Natural killer cell (primary cell): ENCODE data around the gene IL19. TPM values are rescaled to one million over a fixed set of nuclear protein-coding genes. Genes with fewer than 3 reads are reported as not detected.

Experiments
- ATAC-seq, 3 donors: fragments of 150-1000 bp in 2 of 3; fragments of 200-7000 bp in 1 of 3; cut with Tn5 transposase; 1 replicate in 1 of 3; 2 replicates in 2 of 3; pipeline ENCODE4 v1.10.0; 2021; ENCODE audit warnings: mild to moderate bottlenecking in 2 of 3, moderate library complexity in 2 of 3
- DNase-seq, 2 donors: peaks; one replicate each; pipeline versions ENCODE4 v3.0.0 to v3.0.0-alpha.2; 2013 to 2021; ENCODE audit warnings: mixed read lengths in 1 of 2
- H3K27ac ChIP-seq: one replicate; pipeline ENCODE4 v1.5.1; 2013; ENCODE audit warnings: mild to moderate bottlenecking, low read length
- H3K27me3 ChIP-seq: one replicate; pipeline ENCODE4 v1.6.1; 2013; ENCODE audit warnings: low read length; ENCODE audit not compliant: control insufficient read depth, insufficient read depth
- H3K36me3 ChIP-seq: one replicate; pipeline ENCODE4 v1.6.1; 2013; ENCODE audit warnings: low read length; ENCODE audit not compliant: control insufficient read depth, insufficient read depth
- H3K4me1 ChIP-seq: one replicate; pipeline ENCODE4 v1.6.1; 2013; ENCODE audit warnings: low read length; ENCODE audit not compliant: control insufficient read depth, insufficient read depth
- H3K4me3 ChIP-seq: one replicate; pipeline ENCODE4 v1.5.1; 2013; ENCODE audit warnings: low read length
- H3K9me3 ChIP-seq: one replicate; pipeline ENCODE4 v1.6.1; 2013; ENCODE audit warnings: low read length; ENCODE audit not compliant: control insufficient read depth, insufficient read depth
- H3K27ac Mint-ChIP-seq, 2 donors: one replicate each; pipeline ENCODE4 v1.8.0; 2022; ENCODE audit warnings: mild to moderate bottlenecking in 2 of 2, mixed read lengths in 2 of 2, moderate library complexity in 1 of 2
- H3K27me3 Mint-ChIP-seq, 2 donors: one replicate each; pipeline ENCODE4 v1.8.0; 2022; ENCODE audit warnings: low read depth in 2 of 2, mixed read lengths in 2 of 2
- H3K36me3 Mint-ChIP-seq: one replicate; pipeline ENCODE4 v1.8.0; 2022; ENCODE audit warnings: mixed read lengths
- H3K4me1 Mint-ChIP-seq, 2 donors: one replicate each; pipeline ENCODE4 v1.8.0; 2022; ENCODE audit warnings: mixed read lengths in 2 of 2
- H3K4me3 Mint-ChIP-seq: one replicate; pipeline ENCODE4 v1.8.0; 2022; ENCODE audit warnings: mild to moderate bottlenecking, moderate library complexity, mixed read lengths
- H3K9me3 Mint-ChIP-seq, 2 donors: one replicate each; pipeline ENCODE4 v1.8.0; 2022; ENCODE audit warnings: mixed read lengths in 2 of 2
- WGBS: methylation state at CpG from one replicate; pipeline ENCODE4 v1.1.7; 2013; ENCODE audit warnings: missing lambda C conversion rate; ENCODE audit not compliant: insufficient coverage; 5-methylcytosine and 5-hydroxymethylcytosine counted together
- intact Hi-C: fragments of 100-400 bp; cut with micrococcal nuclease; formaldehyde crosslinking; loops from one replicate; pipeline ENCODE4 v1.14.2; 2022
- total RNA-seq, 4 donors: library from RNA; stranded (reverse); fragments of 120-200 nt in 1 of 4; gene quantifications; one replicate each; pipeline versions ENCODE4 v1.2.3 to v1.2.4, GENCODE V29; 2013 to 2022
- TF ChIP-seq, protein P1 (sequence below): fragments of 200-600 bp; IDR thresholded peaks from one replicate; pipeline ENCODE4 v1.8.0; 2022; ENCODE audit warnings: antibody characterized with exemption

IL19 gene
- total RNA-seq, 3 donors from 2014 or later (not counting 1 experiment from before 2014, with no cell fraction given): not detected

DNA sequence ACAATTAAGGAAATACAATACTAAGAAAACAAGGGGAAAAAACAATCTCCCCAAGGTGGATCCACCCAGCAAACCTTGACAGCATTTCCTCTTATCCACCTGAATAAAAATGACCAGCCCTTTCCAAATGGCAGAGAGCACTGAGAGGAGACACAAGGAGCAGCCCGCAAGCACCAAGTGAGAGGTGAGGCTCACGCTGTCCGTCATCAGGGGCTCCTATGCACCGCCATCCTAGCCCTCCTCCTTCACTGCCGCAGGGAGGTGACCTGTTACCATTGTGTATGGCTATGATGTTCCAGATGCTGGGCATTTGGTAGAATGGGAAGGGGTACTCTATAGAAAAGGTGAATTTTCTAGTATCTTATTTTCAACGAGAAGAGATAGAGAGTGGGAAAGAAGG, 63.6 kb downstream of the IL19 start:
- DNase-seq: no peak
- peaks cover 44% of the 10 kb centered on the region for H3K4me1 ChIP-seq
- no peaks in the 10 kb centered on the region for H3K27me3 ChIP-seq
- H3K9me3 ChIP-seq: no peaks in the 10 kb centered on the region
- TF ChIP-seq, protein P1, sequence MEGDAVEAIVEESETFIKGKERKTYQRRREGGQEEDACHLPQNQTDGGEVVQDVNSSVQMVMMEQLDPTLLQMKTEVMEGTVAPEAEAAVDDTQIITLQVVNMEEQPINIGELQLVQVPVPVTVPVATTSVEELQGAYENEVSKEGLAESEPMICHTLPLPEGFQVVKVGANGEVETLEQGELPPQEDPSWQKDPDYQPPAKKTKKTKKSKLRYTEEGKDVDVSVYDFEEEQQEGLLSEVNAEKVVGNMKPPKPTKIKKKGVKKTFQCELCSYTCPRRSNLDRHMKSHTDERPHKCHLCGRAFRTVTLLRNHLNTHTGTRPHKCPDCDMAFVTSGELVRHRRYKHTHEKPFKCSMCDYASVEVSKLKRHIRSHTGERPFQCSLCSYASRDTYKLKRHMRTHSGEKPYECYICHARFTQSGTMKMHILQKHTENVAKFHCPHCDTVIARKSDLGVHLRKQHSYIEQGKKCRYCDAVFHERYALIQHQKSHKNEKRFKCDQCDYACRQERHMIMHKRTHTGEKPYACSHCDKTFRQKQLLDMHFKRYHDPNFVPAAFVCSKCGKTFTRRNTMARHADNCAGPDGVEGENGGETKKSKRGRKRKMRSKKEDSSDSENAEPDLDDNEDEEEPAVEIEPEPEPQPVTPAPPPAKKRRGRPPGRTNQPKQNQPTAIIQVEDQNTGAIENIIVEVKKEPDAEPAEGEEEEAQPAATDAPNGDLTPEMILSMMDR: no peak
- Mint-ChIP-seq H3K4me1 (peaks cover 24 to 25% of the 10 kb centered on the region in 2 donors), H3K9me3 (no peaks in the 10 kb centered on the region), H3K27me3 (peaks cover 0 to 12% of the 10 kb centered on the region in 2 donors), H3K36me3 (no peaks in the 10 kb centered on the region), H3K4me3 (no peak overlapping the region), H3K27ac (no peak overlapping the region)
- no peak overlapping the region for H3K4me3 ChIP-seq
- ATAC-seq: no peak
- intact Hi-C loops: no loop called here
- H3K36me3 ChIP-seq: no peaks in the 10 kb centered on the region
- 100% methylated on average over 6 of the region's 6 CpGs for WGBS
- H3K27ac ChIP-seq: no peak overlapping the region

DNA sequence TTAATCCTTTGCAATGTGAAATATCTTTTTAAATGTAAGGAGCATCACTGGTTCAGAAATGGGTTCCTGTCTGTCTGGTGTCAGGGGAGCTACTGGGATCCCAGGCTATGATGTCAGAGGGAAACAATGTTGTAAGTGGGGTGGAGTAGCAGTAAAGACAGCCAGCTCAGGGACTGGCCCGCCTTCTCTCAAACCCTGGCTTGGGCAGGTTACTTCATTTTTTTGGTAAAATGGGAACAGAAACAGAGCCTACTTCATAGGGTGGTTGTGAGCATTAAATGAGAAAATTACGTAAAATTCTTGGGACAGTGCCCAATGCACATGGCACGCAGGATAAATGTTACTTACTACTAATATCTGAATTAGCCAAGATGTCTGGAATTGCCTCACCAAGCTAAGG, 64.1 kb downstream of the IL19 start:
- TF ChIP-seq, protein P1: no peak
- H3K27me3 ChIP-seq: no peaks in the 10 kb centered on the region
- Mint-ChIP-seq H3K27me3 (peaks cover 0 to 10% of the 10 kb centered on the region in 2 donors), H3K9me3 (no peaks in the 10 kb centered on the region), H3K4me1 (peaks cover 19 to 20% of the 10 kb centered on the region in 2 donors), H3K27ac (no peak overlapping the region), H3K4me3 (no peak overlapping the region), H3K36me3 (no peaks in the 10 kb centered on the region)
- no peaks in the 10 kb centered on the region for H3K36me3 ChIP-seq
- DNase-seq (no peak), ATAC-seq (no peak)
- intact Hi-C loops: no loop called here
- WGBS: 77% methylated on average over 3 of the region's 3 CpGs
- no peak overlapping the region for H3K27ac ChIP-seq
- peaks cover 39% of the 10 kb centered on the region for H3K4me1 ChIP-seq
- no peak overlapping the region for H3K4me3 ChIP-seq
- H3K9me3 ChIP-seq: no peaks in the 10 kb centered on the region

DNA sequence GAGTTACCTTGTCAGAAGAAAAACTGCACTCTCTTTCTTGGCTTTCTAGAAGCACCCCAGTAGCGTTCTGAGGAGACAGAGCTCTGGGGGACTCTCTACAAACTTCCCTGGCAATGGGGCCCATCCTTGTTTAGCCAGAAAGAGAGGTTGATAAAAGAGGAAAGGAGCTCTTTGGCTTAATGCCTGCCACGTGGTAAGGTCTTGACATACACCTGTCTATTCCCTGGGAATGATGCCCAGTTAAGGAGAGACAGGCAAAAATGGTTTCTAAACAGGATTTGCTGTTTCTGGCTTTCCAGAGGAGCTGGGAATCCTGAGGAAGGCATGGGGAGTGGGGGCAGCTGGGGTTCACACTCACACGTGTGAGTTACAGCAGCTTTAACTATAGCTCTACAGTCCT, 64.6 kb downstream of the IL19 start:
- Histone ChIP-seq H3K4me1 (peaks cover 34% of the 10 kb centered on the region), H3K9me3 (no peaks in the 10 kb centered on the region), H3K27me3 (no peaks in the 10 kb centered on the region), H3K36me3 (no peaks in the 10 kb centered on the region), H3K4me3 (no peak overlapping the region), H3K27ac (no peak overlapping the region)
- no peak overlapping the region for H3K27ac Mint-ChIP-seq
- no peaks in the 10 kb centered on the region for H3K36me3 Mint-ChIP-seq
- no peak overlapping the region for H3K4me3 Mint-ChIP-seq
- ATAC-seq (no peak), DNase-seq (no peak)
- H3K9me3 Mint-ChIP-seq: no peaks in the 10 kb centered on the region
- H3K27me3 Mint-ChIP-seq: peaks cover 0 to 10% of the 10 kb centered on the region in 2 donors
- TF ChIP-seq, protein P1: no peak
- WGBS: 80% methylated on average over 3 of the region's 3 CpGs
- intact Hi-C loops: no loop called here
- peaks cover 14 to 16% of the 10 kb centered on the region in 2 donors for H3K4me1 Mint-ChIP-seq

DNA sequence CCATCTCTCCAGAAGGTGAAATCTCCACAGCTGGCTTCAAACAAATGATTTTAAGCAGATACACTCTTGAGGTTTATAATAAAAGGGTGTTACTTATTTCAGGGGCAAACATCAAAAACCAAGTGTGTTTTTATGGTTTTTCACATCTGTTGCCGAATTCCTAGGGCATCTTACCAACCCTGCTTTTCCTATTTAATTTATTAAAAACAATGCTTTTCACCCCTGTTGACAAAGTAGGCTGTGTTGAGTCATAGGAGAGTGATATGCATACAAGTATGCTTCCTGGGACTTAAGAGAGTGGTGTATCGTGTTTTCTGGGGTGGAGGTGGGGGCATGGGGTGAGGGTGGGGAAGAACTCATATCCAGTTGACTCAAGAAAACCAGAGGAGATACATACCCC, 65.5 kb downstream of the IL19 start:
- Mint-ChIP-seq H3K4me1 (peaks cover 14% of the 10 kb centered on the region in 2 donors), H3K9me3 (no peaks in the 10 kb centered on the region), H3K27ac (no peak overlapping the region), H3K4me3 (no peak overlapping the region), H3K36me3 (no peaks in the 10 kb centered on the region), H3K27me3 (peaks cover 0 to 10% of the 10 kb centered on the region in 2 donors)
- ATAC-seq (no peak), DNase-seq (no peak)
- H3K9me3 ChIP-seq: no peaks in the 10 kb centered on the region
- 50% methylated on average over 1 of the region's 2 CpGs for WGBS
- no peak overlapping the region for H3K4me3 ChIP-seq
- intact Hi-C loops: no loop called here
- peaks cover 29% of the 10 kb centered on the region for H3K4me1 ChIP-seq
- no peaks in the 10 kb centered on the region for H3K36me3 ChIP-seq
- TF ChIP-seq, protein P1: no peak
- no peak overlapping the region for H3K27ac ChIP-seq
- no peaks in the 10 kb centered on the region for H3K27me3 ChIP-seq
